Fibroblast of peridontal ligament (primary cell): ENCODE data around the gene CCDC106.

Experiments used
- DNase-seq: peaks from one replicate; pipeline ENCODE4 v3.0.0-alpha.2; 2010; ENCODE audit errors: extremely low read depth

The CCDC106 gene

GRCh38 chr19:55696301-55697068 is 48.5 kb downstream of the CCDC106 start:
- DNase-seq: no peak

DNA sequence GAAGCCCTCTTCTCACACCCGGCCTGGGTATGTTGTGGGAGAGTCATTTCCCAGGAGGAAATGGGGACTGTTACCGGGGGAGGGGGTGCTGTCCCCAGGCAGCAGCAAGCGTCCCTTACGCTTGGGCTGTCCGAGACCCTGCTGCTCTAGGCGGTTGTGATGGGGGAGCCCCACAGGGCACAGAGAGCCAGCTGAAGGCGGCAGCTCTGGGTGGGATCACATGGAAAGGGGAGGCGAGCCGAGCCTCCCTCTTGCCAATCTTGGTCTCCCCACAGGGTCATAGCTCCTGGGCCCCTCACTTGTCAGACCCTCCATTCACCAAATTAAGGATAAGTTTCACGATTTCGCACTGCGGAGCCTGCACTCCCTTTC is 49.0 kb downstream of the CCDC106 start:
- DNase-seq: no peak

DNA sequence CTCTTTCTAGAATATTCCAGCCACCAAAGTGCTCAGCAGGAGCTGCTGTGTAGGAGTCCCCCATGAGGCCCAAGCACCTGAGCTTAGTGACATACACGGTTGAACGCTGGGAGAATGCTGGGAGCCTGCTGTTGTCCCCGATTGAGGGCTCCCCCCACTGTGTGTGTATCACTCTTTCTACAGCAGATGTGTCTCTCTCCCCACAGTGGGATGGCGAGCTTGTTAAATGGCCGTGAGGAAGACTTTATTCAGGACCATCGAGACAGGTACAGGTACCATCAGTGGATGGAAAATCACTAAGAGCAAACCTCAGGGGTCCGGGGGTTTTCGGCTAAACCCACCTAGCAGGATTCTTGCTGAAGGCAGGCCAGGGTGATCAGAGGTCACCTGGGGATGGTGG is 49.7 kb downstream of the CCDC106 start:
- no peak for DNase-seq

DNA sequence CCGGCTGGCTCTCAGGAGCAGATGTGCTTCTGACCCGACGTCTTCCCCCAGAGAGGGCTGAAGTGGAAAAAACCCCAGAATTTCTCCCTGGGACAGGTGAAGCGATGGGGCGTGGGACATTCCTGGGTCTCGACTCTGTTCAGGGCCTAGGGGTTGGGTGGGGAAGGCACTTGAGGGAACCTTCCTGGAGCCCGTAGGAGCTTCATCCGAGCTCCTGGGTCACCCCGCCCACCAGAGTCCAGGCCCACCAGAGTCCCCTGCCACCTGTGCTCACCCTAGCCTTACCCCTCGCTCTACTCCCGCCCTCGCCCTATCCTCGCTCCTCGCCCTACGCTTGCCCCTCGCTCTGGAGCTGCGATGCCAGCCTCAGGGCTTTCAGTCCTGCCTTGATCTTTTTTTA is 50.2 kb downstream of the CCDC106 start:
- DNase-seq: no peak

GRCh38 chr19:55699221-55699620 is 51.2 kb downstream of the CCDC106 start:
- no peak for DNase-seq

DNA sequence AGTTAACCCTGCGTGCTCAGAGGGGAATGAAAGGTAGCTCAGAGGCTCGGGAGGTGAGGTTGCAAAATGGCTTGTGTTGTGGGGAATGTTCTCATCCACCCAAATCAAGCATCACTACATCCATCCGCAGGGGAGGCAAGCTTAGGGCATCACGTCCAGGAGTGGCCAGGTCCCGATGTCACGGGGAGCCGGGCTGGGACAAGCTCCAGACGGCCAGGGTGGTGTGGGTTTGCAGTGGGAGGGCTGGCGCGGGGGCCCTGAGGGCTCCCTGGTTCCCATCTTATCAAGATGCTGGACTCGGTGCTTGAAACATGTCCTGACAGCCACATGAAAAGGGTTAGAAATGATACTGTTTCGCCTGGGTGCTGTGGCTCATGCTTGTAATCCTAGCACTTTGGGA is 52.8 kb downstream of the CCDC106 start:
- no peak for DNase-seq

DNA sequence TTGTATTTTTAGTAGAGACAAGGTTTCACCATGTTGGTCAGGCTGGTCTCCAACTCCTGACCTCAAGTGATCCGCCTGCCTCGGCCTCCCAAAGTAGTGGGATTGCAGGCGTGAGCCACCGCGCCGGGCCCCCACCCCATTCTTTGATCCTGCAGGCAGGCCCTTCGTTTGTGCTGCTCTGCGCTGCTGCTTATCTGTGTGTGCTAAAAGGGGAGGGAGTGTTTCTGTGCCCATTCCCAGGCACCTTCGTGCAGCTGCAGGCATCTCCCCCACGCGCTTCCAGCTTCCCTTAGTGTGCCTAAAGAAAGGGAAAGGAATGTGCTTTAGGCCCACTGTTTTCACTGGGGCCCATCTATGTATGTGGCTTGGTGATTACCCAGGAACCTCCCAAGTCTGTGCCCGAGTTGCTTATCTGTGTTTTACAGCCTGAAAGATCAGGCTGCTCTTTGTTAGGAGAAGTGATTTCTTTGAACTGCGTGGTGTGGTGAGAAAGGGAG is 54.2 kb downstream of the CCDC106 start:
- DNase-seq: no peak
